ENCODE data around the gene GPRC5C.

The GPRC5C gene

GRCh38 chr17:74424117-74424516, 7.8 kb upstream of the GPRC5C start:
- Histone ChIP-seq H3K27ac (ENCODE audit: extremely low read depth, low read depth, low read length) (no peak overlapping the region), H3K9me3 (ENCODE audit: control insufficient read depth, insufficient read depth, low read depth, low read length) (no peaks in the 10 kb centered on the region), H3K4me1 (ENCODE audit: control insufficient read depth, insufficient read depth, low read length) (no peaks in the 10 kb centered on the region), H3K4me3 (ENCODE audit: low read depth, low read length) (no peak overlapping the region), H3K36me3 (ENCODE audit: control insufficient read depth in 2 of 2, insufficient read depth in 1 of 2, low read length in 2 of 2) (no peaks in the 10 kb centered on the region)
- TF ChIP-seq SALL2 (tag by site-specific recombination; IDR thresholded peaks at IDR 0.05; ENCODE audit: borderline replicate concordance), result no peak
- TF ChIP-seq KLF9 (tag by site-specific recombination; IDR thresholded peaks at IDR 0.05; ENCODE audit: low read depth), result no peak
- TF ChIP-seq BCL11B (tag by site-specific recombination; IDR thresholded peaks at IDR 0.05; ENCODE audit: low read depth), result no peak
- no peak for TF ChIP-seq ZNF548 (tag by site-specific recombination; IDR thresholded peaks at IDR 0.05)
- no peak for TF ChIP-seq ZFP69B (tag by site-specific recombination; IDR thresholded peaks at IDR 0.05)
- TF ChIP-seq ZBTB21 (tag by site-specific recombination; IDR thresholded peaks at IDR 0.05), result no peak
- no peak for TF ChIP-seq ZNF394 (tag by site-specific recombination; IDR thresholded peaks at IDR 0.05; ENCODE audit: borderline replicate concordance)
- no peak for TF ChIP-seq ZBTB20 (tag by site-specific recombination; IDR thresholded peaks at IDR 0.05)
- TF ChIP-seq PRDM10 (tag by site-specific recombination; IDR thresholded peaks at IDR 0.05), result no peak
- TF ChIP-seq, protein P1, sequence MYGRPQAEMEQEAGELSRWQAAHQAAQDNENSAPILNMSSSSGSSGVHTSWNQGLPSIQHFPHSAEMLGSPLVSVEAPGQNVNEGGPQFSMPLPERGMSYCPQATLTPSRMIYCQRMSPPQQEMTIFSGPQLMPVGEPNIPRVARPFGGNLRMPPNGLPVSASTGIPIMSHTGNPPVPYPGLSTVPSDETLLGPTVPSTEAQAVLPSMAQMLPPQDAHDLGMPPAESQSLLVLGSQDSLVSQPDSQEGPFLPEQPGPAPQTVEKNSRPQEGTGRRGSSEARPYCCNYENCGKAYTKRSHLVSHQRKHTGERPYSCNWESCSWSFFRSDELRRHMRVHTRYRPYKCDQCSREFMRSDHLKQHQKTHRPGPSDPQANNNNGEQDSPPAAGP (tag by site-specific recombination; IDR thresholded peaks at IDR 0.05), result no peak
- no peak for TF ChIP-seq MZF1 (tag by site-specific recombination; IDR thresholded peaks at IDR 0.05; ENCODE audit: borderline replicate concordance)
- ChIA-PET CTCF (interaction anchor here (1.1 to 3.1 kb wide), 2 partner anchors 34 to 45 kb away, joined by 5 to 14 read pairs; no protein-coding TSS in a partner anchor), POLR2A (no interaction called here)

GRCh38 chr17:74424657-74425056, 7.2 kb upstream of the GPRC5C start:
- no peak overlapping the region for H3K27ac ChIP-seq (ENCODE audit: extremely low read depth, low read depth, low read length)
- CTCF ChIA-PET, result interaction anchor here (1.2 to 3.1 kb wide), 2 partner anchors 13 to 33 kb away, joined by 7 to 14 read pairs; no protein-coding TSS in a partner anchor
- POLR2A ChIA-PET, result no interaction called here
- no peak overlapping the region for H3K4me3 ChIP-seq (ENCODE audit: low read depth, low read length)
- no peaks in the 10 kb centered on the region for H3K4me1 ChIP-seq (ENCODE audit: control insufficient read depth, insufficient read depth, low read length)
- H3K9me3 ChIP-seq (ENCODE audit: control insufficient read depth, insufficient read depth, low read depth, low read length), result no peaks in the 10 kb centered on the region
- no peaks in the 10 kb centered on the region for H3K36me3 ChIP-seq (ENCODE audit: control insufficient read depth in 2 of 2, insufficient read depth in 1 of 2, low read length in 2 of 2)
- TF ChIP-seq TCF7L2 (IDR thresholded peaks at IDR 0.05; ENCODE audit: borderline replicate concordance, low read depth, low read length) (no peak), ZNF626 (tag by site-specific recombination; IDR thresholded peaks at IDR 0.05) (no peak), MEIS1 (CRISPR knock-in tag; IDR thresholded peaks at IDR 0.05; ENCODE audit: borderline replicate concordance) (no peak), ZNF843 (tag by site-specific recombination; IDR thresholded peaks at IDR 0.05) (no peak), ZNF133 (tag by site-specific recombination; IDR thresholded peaks at IDR 0.05) (no peak), ZNF692 (tag by site-specific recombination; IDR thresholded peaks at IDR 0.05) (no peak), ZNF664 (tag by site-specific recombination; IDR thresholded peaks at IDR 0.05) (no peak), ZNF624 (tag by site-specific recombination; IDR thresholded peaks at IDR 0.05) (no peak), ZNF169 (tag by site-specific recombination; IDR thresholded peaks at IDR 0.05) (no peak), GFI1B (tag by site-specific recombination; IDR thresholded peaks at IDR 0.05) (no peak), ZSCAN23 (tag by site-specific recombination; IDR thresholded peaks at IDR 0.05) (no peak), KLF1 (tag by site-specific recombination; IDR thresholded peaks at IDR 0.05) (no peak), ZNF114 (tag by site-specific recombination; IDR thresholded peaks at IDR 0.05) (no peak), ZNF837 (tag by site-specific recombination; IDR thresholded peaks at IDR 0.05) (no peak)
- TF ChIP-seq, protein P2, sequence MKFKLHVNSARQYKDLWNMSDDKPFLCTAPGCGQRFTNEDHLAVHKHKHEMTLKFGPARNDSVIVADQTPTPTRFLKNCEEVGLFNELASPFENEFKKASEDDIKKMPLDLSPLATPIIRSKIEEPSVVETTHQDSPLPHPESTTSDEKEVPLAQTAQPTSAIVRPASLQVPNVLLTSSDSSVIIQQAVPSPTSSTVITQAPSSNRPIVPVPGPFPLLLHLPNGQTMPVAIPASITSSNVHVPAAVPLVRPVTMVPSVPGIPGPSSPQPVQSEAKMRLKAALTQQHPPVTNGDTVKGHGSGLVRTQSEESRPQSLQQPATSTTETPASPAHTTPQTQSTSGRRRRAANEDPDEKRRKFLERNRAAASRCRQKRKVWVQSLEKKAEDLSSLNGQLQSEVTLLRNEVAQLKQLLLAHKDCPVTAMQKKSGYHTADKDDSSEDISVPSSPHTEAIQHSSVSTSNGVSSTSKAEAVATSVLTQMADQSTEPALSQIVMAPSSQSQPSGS (tag by site-specific recombination; IDR thresholded peaks at IDR 0.05; ENCODE audit: low read depth), result no peak
- TF ChIP-seq, protein P3, sequence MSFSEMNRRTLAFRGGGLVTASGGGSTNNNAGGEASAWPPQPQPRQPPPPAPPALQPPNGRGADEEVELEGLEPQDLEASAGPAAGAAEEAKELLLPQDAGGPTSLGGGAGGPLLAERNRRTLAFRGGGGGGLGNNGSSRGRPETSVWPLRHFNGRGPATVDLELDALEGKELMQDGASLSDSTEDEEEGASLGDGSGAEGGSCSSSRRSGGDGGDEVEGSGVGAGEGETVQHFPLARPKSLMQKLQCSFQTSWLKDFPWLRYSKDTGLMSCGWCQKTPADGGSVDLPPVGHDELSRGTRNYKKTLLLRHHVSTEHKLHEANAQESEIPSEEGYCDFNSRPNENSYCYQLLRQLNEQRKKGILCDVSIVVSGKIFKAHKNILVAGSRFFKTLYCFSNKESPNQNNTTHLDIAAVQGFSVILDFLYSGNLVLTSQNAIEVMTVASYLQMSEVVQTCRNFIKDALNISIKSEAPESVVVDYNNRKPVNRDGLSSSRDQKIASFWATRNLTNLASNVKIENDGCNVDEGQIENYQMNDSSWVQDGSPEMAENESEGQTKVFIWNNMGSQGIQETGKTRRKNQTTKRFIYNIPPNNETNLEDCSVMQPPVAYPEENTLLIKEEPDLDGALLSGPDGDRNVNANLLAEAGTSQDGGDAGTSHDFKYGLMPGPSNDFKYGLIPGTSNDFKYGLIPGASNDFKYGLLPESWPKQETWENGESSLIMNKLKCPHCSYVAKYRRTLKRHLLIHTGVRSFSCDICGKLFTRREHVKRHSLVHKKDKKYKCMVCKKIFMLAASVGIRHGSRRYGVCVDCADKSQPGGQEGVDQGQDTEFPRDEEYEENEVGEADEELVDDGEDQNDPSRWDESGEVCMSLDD (tag by site-specific recombination; IDR thresholded peaks at IDR 0.05), result no peak
